GM19397 (cell line): ENCODE measurements around the gene CXCL11.
"Not testable (repeated sequence)": the region's sequence is repeated elsewhere in the genome, so short reads cannot be mapped to it uniquely, and the experiment has no call there.

Source experiments
- ATAC-seq: cut with Tn5 transposase; IDR thresholded peaks from one replicate; pipeline ENCODE4 v1.9.1; 2021; ENCODE audit warnings: mild to moderate bottlenecking, moderate library complexity; ENCODE audit not compliant: unreplicated experiment

CXCL11 gene

DNA sequence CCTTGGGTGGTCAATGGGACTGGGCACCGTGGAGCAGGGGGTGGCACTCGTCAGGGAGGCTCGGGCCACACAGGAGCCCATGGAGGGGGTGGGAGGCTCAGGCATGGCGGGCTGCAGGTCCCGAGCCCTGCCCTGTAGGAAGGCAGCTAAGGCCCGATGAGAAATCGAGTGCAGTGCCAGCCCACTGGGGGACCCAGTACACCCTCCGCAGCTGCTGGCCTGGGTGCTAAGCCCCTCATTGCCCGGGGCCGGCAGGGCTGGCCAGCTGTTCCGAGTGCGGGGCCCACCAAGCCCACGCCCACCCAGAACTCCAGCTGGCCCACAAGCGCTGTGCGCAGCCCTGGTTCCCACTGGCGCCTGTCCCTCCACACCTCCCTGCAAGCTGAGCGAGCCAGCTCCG, 7.4 kb upstream of the CXCL11 start:
- ATAC-seq: not testable (repeated sequence)

DNA sequence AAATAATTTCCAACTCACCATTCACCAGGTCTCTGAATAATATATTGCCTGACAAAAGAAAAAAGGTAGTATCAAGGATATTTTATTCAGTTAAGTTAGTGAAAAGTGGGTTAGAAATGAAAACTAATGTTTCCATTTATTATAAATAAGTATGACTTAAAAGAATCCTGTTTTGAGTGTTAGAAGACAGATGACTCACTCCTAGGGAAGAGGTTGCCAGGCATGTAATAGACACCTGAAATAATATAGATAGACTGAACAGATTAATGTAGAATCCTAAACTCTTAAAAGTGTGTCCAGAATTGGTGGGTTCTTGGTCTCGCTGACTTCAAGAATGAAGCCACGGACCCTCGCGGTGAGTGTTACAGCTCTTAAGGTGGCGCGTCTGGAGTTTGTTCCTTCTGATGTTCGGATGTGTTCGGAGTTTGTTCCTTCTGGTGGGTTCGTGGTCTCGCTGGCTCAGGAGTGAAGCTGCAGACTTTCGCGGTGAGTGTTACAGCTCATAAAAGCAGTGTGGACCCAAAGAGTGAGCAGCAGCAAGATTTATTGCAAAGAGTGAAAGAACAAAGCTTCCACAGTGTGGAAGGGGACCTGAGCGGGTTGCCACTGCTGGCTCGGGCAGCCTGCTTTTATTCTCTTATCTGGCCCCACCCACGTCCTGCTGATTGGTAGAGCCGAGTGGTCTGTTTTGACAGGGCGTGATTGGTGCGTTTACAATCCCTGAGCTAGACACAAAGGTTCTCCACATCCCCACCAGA, 6.5 kb upstream of the CXCL11 start:
- not testable (repeated sequence) for ATAC-seq

DNA sequence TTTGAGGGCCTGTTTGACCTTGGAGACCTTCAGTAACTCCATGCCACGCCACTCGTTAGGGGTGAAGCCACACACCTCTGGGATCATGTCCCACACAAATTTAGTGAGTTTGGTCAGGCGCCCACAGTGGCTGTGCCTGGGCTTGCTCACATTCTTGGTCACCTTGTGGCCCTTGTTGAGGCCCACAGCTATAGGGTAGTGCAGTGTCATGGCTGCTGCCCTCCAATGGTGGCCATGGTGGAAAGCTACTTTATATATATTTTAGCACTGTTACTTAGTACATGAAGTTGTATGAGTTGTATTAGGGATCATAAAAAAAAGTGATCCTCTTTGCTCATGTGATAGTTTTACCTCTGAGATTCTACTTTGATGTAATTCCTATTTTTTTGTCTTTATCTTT, 985 bp upstream of the CXCL11 start:
- ATAC-seq: no peak

DNA sequence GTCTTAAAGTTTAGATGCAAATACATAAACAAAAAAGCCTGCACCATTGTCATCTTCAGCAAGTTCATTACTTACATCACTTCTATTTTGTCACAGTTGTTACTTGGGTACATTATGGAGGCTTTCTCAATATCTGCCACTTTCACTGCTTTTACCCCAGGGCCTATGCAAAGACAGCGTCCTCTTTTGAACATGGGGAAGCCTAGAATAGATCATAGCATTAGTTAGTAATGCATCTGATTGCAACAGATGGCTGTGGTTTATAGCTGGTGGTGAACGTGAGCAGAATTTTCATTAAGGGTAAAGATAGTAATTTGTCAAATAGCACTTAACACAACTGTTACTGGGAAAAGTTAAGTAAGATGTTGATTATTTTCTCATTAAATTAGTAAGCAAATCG, 729 bp downstream of the CXCL11 start:
- no peak for ATAC-seq

DNA sequence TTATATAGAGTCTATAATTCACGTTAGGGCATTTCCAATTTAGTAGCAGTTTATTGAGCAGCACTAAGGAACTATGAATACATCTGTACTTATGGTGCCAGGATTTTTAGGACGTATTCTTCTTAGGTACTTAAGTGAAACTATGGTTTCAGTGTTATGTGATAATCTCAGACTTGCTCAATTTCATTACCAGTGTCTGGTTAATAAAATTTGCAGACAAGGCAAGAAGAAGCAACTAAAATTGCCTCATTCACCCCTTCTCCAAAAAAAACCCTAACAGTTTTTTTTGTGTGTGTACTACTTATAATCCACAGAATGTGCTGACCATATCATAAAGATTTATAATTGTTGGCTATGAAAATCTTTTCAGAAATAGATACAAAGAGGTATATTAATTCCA, 6.6 kb downstream of the CXCL11 start:
- ATAC-seq: no peak

DNA sequence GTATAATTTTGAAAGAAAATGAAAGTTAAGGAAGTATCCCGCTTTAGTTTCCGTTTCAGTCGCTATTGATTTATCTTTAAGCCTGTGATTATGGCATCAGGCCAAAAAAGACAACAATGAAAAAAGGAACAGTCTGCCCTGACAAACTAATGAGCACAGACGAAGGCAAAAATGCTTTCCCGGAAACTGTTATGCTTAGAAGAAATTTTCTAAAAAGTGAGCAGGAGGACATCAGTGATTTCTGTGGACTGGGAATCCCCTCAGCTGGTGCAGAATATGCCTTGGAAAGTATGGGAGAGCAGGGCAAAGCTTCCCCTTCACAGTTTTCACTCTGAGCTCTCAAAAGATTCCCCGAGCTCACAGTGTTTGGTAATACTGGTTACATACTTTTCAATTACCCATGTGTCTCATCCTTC, 7.5 kb downstream of the CXCL11 start:
- no peak for ATAC-seq

DNA sequence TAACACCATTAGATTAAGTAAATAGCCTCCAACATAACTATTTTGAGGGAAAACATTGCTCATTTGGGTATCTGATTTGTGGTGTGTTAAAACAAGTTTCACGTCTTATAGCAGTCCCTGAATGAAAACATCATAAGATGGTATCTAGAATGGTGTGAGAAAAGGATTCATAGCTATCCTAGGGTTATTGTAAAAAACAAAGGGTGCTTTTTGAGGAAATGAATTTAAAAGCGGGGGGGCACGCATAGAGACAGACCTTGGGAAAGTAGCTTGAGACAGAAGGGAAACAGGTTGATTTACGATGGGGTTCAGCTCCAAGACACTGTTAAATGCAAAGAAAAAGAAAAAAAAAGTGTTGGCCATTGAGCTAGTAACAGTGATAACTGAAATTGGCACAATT, 11.8 kb downstream of the CXCL11 start:
- ATAC-seq: no peak

DNA sequence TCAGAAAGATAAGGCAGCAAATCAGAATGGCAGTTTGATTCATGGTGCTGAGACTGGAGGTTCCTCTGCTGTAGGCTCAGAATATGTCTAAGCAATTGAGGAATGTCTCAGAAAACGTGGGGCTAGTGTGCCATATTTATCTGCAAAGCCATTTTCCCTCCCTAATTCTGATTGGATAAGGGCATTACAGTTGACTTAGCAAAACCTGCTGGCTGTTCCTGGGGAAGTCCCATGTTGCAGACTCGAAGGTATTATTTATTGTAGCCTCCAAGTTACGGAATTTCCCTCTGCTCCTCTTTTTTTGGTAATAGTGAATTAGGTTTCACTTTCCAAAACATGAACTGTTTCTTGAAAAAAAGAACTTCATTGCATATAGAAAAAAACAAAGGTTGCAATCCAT, 12.5 kb downstream of the CXCL11 start, which contains the start of gene CXCL10:
CXCL10 (minus strand) TSS at position 109 of the 400 bp plus-strand sequence; CDS start at position 43, 66 bp downstream.
- no peak for ATAC-seq

GRCh38 chr4:76022677-76023076, 13.2 kb downstream of the CXCL11 start:
- no peak for ATAC-seq

- ATAC-seq: no peak
Observed at GRCh38 chr4:76022031-76022430, 13.8 kb downstream of the CXCL11 start.

GRCh38 chr4:76017056-76017686, 18.7 kb downstream of the CXCL11 start:
- ATAC-seq: no peak

DNA sequence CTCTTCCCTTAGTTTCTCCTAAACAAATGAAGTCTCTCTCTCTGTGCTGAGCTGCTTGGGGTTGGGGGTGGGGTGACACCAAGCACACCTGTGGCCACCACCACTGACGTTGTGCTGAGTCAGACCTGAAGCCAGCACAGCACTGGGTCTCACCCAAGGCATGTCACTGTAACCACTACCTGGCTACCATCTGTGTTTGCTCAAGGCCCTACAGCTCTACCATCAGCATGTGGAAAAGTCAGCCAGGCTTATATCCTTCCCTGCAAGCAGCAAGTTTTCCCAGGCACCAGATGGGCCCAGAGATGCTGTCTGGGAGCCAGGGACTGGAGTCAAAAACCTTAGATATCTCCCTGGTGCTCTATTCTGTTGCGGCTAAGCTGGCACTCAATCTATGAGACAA, 19.5 kb downstream of the CXCL11 start:
- ATAC-seq: peak; percentile 61

DNA sequence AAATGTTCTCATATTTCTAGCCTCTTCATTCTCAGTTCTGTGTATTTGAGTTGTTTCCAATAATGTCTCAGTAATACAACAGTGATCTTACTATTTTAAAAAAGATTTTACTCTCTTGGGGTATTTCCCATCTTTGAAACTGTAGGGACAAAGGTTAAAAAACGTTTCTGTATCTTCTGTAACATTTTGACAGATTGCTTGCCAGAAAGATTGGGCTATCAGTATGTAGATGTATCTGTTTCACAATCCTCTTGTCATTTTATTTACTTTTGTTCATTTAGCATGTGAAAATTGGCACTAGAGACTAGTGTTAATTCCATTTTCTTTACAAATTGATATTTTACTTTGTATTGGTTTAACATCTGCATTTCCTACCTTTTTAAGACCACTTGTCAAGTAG, 22.3 kb downstream of the CXCL11 start:
- no peak for ATAC-seq

DNA sequence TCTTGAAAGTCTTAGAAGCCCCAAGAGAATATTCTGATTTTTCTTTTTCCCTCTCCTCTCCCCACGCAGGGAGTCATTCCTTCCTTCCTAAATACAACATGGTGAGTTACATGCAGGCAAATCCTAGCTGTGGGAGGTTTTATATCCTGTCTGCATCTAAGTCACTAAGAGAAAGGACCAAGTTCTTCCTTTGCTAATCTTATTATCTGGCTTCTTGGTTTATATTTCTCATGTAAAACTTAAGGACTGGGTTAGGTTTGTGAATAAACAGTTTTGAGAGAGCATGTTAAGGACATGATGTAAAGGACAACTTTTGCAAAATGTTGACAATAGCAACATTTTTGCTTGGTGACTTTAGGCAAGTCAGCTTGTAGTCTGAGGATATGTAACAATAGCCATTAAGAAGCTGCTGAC, 23.5 kb downstream of the CXCL11 start:
- ATAC-seq: no peak

GRCh38 chr4:76011700-76012387, 24.0 kb downstream of the CXCL11 start:
- ATAC-seq: no peak

DNA sequence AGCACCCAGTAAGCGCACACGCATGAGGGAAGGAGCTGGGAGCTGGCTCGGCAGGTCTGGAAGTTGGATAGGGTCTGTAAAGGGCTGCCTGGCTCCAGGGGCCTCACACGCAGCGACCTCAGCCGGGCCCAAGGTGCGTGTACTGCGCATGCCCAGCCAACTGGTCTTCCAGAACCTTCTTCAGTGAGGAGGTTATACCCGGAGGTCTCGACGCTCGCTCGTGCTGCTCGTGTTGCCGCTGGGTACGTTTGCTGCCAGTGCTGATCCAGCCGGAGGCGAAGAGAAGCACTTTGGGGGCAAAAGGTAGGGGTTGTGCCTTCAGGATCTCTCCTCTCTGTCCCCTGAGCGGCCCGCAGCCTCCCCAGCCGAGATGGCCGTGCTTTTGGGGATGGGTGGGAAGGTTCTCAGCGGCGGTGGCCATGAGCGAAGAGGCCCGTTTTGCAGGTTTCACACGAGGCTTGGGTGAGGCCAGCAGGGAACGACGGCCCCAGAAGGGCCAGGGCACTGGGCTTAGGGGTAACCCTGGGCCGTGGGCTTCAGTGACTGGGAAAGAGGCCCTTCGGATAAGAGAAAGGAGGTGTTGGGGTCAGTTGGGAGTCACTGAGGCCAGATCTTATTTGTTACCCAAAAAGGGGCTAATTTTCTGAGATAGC, 24.7 kb downstream of the CXCL11 start:
- ATAC-seq: no peak

DNA sequence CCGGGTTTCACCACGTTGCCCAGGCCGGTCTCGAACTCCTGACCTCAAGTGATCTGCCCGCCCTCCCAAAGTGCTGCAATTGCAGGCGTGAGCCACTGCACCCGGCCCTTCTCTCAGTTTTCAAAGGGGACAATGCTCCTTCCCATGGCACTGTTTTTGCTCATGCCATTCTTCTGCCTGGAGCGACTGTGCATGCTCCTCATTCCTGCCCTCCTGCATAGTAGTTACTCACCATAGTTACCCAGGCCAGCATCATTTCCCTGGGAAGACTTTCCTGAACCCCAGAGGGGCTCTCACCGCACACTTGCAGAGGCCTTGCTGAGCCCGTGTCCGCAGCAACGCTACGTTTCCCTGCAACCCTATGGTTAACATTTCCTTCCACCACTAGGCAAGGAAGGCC, 25.3 kb downstream of the CXCL11 start:
- no peak for ATAC-seq

DNA sequence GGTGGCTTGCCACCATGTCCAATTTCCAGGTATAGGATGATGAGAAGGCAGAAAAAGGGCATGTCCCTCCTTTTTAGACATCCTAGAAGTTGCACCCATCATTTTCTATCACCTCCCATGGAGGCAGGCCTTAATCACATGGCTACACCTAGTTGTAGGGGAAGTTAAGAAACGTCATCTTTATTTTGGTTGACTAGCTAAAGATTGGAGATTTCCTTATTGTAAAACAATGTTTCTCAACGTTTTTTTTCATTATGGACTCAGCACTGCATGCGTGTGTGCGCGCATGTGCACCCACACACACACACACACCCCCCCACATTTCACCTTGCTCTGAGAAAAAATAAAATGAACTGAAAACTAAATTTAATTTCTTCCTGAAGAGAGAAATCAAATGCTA, 26.6 kb downstream of the CXCL11 start:
- no peak for ATAC-seq

DNA sequence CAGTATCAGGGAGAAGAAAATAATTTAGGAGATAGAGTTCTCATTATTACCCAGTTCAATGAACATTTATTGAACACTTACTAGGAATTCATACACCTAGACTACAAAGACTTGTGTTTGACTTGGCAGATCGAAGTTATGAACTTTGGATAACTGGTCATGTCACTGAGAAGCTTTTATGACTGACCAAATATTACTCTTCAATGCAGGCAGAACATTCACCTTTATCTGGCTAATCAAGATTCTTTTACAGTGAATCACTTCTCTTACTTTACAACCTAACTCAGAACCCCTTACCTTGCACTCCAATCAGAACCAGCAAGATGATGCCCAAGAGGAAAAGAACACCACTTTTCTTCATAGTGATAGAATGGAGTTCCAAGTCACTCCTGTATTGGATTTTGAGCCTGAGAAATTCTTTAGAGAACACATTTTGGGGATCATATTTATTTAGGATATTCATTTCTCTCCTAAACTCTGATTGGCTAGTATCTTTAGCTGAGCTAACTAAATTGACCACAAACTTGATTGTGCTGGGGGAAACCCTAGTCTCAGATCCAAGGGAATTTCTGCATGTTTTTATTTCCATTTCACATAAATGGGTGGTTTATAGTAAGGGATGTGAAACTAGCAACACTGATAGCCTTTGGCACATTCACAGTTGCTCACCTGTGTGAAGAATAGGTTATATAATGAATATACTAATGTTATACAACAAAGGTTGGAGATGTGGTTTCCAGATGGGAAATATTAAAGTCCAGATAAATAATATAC, 28.6 kb downstream of the CXCL11 start, which contains the start of gene CXCL9:
CXCL9 (minus strand) TSS at position 421 of the 774 bp plus-strand sequence; CDS start at position 361, 60 bp downstream.
- no peak for ATAC-seq

DNA sequence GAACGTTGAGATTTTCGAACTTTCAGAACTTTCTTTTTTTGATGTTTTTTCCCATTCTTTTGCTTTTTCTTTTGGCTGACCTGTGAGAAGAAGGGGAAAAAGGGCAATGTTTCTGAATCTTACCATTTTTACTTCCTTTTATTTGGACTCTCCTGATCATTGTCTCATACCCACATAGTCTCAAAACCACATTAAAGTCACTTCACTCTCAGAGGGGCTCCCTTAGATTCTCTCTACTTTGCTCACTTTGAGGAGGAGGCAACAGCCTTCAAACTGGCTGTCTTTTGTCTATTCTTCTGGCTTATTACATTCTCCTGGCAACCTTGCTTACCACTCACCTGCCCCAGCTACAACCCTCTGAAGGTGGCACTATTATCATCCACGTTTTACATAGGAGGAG, 32.2 kb downstream of the CXCL11 start:
- ATAC-seq: no peak

DNA sequence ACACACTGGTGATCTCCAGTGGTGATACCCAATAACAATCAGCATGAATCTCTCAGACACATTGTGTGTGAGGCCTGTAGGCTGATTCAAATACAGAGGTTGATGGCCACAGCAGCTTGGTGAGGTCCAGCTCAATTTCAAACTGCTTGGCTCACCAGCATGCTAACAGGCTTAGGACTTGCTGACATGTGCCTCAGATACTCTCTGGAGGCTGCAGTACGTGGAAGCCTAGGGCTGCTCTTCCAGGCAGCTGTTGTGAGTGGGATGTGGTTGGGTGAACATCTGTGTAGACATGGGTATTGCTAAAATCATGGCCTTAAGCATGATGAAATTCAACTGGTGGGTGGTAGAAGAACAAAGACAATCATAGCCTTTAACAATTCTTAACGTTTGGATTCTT, 32.8 kb downstream of the CXCL11 start:
- ATAC-seq: no peak
